ENCODE data around the gene LTF.
A peak's percentile ranks its signal among the peaks of the same experiment; 100 is the strongest.
"Not testable (repeated sequence)": the region's sequence is repeated elsewhere in the genome, so short reads cannot be mapped to it uniquely, and the experiment has no call there.

LTF gene

DNA sequence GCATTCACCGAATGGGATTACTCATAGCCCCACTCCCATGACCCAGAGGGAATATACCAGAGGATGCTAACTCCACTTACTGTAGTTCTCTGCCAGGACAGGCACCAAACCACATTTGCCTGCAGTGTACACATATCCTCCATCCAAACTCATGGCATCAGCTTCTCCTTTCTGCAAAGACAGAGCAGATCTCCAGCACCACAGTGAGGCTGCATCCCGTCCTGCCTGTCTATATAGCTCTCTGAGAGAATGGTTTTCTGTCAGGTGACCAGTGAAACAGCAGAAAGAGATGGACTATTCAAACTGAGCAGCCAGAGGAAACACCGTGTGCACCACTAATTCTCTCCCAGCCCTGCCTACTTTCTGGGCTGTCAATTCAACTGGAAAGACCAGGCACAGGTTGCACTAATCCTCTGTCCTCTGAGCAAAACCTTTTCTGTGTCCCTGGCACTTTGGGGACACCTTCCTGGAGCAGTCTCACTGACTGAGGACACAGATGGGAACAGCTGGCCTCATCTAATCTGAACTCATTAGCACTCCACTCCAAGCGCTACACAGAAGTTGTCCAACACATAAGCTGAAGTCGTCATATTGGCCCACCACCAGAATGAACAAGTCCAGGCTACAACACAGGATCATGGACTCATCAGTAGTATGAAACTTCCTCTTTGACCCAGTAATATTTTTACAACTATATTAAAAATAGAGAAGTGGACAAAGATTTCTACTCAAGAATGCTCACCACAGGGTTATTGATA is 17.3 kb downstream of the LTF start:
- H3K4me3 ChIP-seq (replicated peaks in 1 of 2; ENCODE audit: low read depth in 2 of 2, low read length in 2 of 2): no peak overlapping the region
- TF ChIP-seq, protein P1, sequence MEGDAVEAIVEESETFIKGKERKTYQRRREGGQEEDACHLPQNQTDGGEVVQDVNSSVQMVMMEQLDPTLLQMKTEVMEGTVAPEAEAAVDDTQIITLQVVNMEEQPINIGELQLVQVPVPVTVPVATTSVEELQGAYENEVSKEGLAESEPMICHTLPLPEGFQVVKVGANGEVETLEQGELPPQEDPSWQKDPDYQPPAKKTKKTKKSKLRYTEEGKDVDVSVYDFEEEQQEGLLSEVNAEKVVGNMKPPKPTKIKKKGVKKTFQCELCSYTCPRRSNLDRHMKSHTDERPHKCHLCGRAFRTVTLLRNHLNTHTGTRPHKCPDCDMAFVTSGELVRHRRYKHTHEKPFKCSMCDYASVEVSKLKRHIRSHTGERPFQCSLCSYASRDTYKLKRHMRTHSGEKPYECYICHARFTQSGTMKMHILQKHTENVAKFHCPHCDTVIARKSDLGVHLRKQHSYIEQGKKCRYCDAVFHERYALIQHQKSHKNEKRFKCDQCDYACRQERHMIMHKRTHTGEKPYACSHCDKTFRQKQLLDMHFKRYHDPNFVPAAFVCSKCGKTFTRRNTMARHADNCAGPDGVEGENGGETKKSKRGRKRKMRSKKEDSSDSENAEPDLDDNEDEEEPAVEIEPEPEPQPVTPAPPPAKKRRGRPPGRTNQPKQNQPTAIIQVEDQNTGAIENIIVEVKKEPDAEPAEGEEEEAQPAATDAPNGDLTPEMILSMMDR (IDR thresholded peaks at IDR 0.05; ENCODE audit: low read depth, low read length): no peak
- no peak for DNase-seq (ENCODE audit: low read depth in 2 of 2)

DNA sequence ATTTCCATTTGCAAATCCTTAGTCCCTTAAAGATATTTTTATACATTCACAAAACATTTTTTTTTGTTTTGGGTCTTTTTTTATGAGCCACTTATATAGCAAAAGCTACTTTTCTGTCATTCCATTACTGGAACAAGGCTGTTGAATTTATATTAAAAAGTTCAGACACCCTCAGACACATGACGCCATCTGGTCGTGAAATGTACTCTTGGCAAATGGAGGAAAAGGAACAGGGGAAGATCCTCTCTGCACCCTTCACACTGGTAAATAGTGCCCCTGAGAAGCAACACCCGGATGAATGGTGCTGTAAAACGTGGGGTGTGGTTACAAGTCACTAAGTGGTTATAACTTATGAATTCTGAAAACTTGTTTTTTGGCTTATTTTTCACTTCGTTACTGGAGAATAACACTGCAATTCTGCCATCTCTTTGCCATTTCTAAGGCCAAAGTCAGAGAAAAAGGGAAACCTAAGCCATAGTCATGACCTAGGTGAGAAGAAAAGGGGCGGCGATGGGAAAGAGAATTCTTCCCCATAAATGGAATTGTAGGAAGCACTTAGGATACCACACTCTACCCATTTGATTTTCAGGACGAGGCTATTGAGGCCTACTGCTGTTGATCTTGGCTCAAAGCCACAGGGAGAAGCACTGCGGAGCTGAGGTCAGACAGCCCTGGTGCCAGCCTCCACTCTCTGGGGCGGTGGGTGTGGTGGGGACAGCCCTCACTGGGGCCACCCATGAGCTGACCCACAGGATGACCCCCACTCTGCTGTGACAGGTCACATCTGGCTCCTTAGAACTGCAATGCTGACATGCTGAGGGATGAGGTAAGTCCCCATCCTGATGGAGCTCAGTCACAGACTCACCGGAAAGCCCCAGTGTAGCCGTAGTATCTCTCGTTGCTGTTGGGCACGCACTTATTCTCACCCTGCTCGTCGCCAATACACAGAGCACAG is 21.9 kb downstream of the LTF start:
- no peak overlapping the region for H3K4me3 ChIP-seq (replicated peaks in 1 of 2; ENCODE audit: low read depth in 2 of 2, low read length in 2 of 2)
- TF ChIP-seq, protein P1 (IDR thresholded peaks at IDR 0.05; ENCODE audit: low read depth, low read length): peak; percentile 59
- peak in 1 of 2 donors; percentile 62 for DNase-seq (ENCODE audit: low read depth in 2 of 2)

DNA sequence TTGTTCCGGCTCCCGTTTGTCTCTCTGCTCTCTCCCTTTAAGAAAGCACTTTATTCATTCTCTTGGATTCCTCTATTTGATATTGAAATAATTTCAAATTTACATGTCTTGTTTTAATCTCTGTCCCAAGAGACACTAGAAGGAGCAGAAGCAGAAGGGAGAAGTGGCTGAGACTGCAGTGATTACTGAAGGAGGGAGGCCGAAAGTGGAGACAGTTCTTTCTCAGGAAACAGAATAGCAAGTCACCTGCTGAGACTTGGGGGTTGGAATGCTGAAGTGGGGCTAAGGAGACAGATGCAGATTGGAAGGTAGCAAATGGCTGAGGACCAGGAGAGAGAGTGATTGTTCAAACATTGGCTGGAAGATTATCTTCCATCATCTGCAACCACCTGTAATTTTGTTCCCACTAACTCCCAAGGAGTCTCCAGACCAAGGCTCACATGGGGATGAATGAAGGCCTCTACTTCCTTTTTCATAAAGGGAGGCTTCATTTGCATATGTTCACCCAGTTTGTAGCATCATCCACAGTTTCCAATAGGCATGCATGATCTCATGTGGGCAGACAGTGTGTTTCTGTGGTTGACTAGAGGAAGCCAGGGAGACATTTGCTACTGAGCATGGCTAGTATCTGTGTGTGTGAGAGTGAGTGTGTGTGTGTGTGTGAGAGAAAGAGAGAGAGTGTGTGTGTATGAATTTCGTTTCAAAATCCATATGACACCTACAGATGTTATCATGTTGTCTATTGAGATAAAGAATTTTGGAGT is 24.0 kb downstream of the LTF start:
- H3K4me3 ChIP-seq (replicated peaks in 1 of 2; ENCODE audit: low read depth in 2 of 2, low read length in 2 of 2): no peak overlapping the region
- no peak for DNase-seq (ENCODE audit: low read depth in 2 of 2)
- TF ChIP-seq, protein P1 (IDR thresholded peaks at IDR 0.05; ENCODE audit: low read depth, low read length): no peak

DNA sequence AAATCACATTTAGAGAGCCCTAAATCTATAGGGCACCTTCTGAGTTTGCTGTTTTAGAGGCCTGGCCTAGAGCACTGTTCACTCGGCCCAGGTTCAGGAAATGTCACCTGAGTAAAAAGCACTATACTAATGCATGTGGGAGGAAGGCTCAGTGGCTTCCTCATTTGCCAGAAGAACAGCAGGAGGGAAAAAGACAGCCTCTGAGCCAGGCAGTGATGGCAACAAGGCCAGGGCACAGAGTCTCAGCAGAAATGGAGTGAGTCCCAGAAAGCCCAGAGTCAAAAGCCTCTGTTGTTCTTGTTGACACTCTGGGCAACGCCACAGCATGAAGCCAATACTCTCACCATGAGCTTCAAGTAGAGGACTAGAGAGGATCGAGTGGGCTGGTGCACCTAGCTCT is 25.9 kb downstream of the LTF start:
- no peak overlapping the region for H3K4me3 ChIP-seq (replicated peaks in 1 of 2; ENCODE audit: low read depth in 2 of 2, low read length in 2 of 2)
- TF ChIP-seq, protein P1 (IDR thresholded peaks at IDR 0.05; ENCODE audit: low read depth, low read length): no peak
- no peak for DNase-seq (ENCODE audit: low read depth in 2 of 2)

DNA sequence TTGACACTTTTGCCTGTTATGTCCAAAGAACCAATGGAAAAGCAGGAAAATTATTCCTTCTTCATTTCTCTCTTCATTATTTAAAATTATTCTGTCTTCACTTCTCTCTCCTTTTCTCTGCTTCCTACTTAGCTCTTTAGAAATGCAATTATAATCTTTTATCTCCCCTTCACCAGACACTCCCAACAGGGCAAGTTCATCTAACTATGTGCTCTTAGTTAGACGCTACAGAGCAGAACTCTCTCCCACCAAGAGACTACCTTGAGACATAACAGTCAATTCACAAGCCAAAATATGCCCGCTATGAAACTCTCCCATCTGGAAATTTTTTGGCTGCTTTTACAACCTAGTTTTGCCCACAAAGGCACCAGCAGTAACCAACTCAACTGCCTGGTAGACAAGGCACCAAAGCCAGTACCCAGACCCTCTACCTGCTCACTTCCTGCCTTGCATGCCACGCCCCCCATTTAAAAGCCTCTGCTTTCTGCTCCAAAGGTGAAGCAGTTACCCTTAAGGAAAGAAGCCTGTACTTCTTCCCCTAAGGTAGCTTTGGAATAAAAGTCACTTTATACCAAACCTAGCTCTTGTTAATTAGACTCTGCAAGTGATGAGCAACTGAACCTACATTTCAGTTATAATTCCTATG is 29.5 kb downstream of the LTF start:
- H3K4me3 ChIP-seq (replicated peaks in 1 of 2; ENCODE audit: low read depth in 2 of 2, low read length in 2 of 2): no peak overlapping the region
- DNase-seq (ENCODE audit: low read depth in 2 of 2): no peak
- TF ChIP-seq, protein P1 (IDR thresholded peaks at IDR 0.05; ENCODE audit: low read depth, low read length): no peak

DNA sequence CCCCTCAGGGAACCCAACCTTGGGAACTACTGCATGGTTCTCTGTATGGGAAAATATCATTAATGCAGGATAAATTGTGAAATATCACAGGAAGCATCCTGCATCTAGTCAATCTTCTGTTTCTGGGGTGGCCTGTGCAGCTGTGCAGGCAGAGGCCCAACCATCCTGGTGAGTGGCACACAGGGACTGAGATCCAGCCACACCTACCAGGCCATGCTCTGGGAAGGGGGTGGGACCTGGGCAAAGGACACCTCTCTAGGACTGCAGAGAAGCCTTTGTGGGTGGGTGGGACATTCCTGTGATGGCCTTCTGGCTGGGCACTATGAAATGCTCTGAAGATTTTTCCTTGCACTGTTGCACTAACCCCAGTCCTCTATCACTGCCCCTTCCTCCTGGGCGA is 30.9 kb downstream of the LTF start:
- TF ChIP-seq, protein P1 (IDR thresholded peaks at IDR 0.05; ENCODE audit: low read depth, low read length): no peak
- H3K4me3 ChIP-seq (replicated peaks in 1 of 2; ENCODE audit: low read depth in 2 of 2, low read length in 2 of 2): no peak overlapping the region
- no peak for DNase-seq (ENCODE audit: low read depth in 2 of 2)

DNA sequence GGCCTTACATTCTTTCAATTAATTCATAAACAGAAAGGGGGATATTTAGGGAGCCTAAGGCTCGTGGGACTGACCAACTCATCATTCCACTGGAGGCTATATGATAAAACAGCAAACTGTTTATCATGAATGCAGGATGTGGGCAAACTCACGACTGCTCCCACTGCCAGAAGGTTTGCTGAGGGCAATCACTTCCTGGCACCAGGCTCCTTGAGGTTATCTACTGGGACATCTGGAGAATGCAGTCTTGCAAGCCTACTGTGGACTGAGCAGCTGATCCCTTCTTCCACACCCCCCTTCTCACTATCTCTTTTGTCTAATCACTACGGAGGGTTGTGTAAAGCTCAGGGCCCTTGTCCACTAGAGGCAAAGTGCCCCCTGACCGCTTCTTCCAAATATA is 31.6 kb downstream of the LTF start:
- H3K4me3 ChIP-seq (replicated peaks in 1 of 2; ENCODE audit: low read depth in 2 of 2, low read length in 2 of 2); DNase-seq (ENCODE audit: low read depth in 2 of 2): not testable (repeated sequence)

DNA sequence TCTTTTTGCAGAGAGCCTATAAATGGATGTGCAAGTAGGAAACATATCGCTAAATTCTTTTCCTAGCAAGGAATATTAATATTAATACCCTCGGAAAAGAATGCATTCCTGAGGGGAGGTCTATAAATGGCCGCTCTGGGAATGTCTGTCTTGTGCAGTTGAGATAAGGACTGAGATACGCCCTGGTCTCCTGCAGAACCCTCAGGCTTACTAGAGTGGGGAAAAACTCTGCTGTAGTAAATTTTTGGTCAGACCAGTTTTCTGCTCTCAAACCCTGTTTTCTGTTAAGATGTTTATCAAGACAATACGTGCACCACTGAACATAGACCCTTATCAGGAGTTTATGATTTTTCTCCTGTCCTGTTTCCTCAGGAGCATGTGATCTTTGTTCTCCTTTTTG is 32.8 kb downstream of the LTF start:
- H3K4me3 ChIP-seq (replicated peaks in 1 of 2; ENCODE audit: low read depth in 2 of 2, low read length in 2 of 2); DNase-seq (ENCODE audit: low read depth in 2 of 2): not testable (repeated sequence)

DNA sequence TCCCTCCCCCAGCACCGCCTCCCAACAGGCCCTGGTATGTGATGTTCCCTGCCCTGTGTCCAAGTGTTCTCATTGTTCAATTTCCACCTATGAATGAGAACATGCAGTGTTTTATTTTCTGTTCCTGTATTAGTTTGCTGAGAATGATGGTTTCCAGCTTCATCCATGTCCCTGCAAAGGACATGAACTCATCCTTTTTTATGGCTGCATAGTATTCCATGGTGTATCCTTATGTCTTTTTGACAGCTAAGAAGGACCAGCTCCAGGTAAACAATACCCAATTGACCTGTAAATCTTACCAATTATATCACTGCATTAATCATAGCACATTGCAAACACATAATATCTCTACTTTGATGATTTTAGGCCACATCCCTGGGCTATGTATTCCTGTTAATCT is 33.8 kb downstream of the LTF start:
- H3K4me3 ChIP-seq (replicated peaks in 1 of 2; ENCODE audit: low read depth in 2 of 2, low read length in 2 of 2); DNase-seq (ENCODE audit: low read depth in 2 of 2): not testable (repeated sequence)
